Measurements from ENCODE around the gene FIBCD1.

DNA sequence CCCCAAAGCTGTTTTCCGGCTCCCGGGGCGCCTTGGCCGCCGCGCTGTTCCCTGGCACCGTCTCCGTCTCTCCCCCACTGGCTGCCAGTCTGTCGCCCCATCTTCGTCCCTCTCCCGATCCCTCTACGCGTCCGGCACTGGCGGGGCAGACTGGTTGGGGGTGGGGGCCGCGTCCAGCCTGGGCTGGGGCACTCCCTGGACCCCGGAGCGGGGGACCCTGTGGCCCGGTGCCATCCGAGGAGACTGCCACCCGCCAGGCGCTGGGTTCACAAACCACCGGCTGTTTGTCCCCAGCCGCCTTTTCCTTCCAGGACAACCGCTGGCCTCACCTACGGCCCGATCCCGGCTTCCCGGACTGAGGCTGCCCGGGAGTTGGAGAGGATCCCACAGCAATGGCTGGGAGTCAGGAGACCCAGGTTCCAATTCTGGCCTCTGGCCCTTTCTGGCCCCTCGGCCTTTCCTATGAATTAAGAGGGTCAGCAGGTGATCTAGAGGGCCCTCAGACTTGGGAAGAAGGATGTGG lies 1.0 kb upstream of the FIBCD1 start:
- TF ChIP-seq, protein P1, sequence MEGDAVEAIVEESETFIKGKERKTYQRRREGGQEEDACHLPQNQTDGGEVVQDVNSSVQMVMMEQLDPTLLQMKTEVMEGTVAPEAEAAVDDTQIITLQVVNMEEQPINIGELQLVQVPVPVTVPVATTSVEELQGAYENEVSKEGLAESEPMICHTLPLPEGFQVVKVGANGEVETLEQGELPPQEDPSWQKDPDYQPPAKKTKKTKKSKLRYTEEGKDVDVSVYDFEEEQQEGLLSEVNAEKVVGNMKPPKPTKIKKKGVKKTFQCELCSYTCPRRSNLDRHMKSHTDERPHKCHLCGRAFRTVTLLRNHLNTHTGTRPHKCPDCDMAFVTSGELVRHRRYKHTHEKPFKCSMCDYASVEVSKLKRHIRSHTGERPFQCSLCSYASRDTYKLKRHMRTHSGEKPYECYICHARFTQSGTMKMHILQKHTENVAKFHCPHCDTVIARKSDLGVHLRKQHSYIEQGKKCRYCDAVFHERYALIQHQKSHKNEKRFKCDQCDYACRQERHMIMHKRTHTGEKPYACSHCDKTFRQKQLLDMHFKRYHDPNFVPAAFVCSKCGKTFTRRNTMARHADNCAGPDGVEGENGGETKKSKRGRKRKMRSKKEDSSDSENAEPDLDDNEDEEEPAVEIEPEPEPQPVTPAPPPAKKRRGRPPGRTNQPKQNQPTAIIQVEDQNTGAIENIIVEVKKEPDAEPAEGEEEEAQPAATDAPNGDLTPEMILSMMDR (IDR thresholded peaks at IDR 0.05), result no peak
- TF ChIP-seq EP300 (IDR thresholded peaks at IDR 0.05) (no peak), POLR2AphosphoS5 (IDR thresholded peaks at IDR 0.05) (no peak)

Measured in suprapubic skin (tissue), 4 donors.